ENCODE results near the gene PRDM1. TPM values are rescaled to one million over a fixed set of nuclear protein-coding genes. Genes with fewer than 3 reads are reported as not detected.

PRDM1 gene
- total and polyA plus RNA-seq, 2 donors (not counting 1 experiment from before 2014, with no cell fraction given), result 6.9 to 9.6 TPM

- peaks cover 18% of the 10 kb centered on the region for H3K4me1 Mint-ChIP-seq
- no peak for TF ChIP-seq EZH2 (IDR thresholded peaks at IDR 0.05; ENCODE audit: borderline replicate concordance, insufficient read depth, low read depth, low read length, poor library complexity, severe bottlenecking)
- no peak for TF ChIP-seq CTCF (IDR thresholded peaks at IDR 0.05)
- H3K36me3 ChIP-seq (replicated peaks in 1 of 2; ENCODE audit: control extremely low read depth in 1 of 2, control insufficient read depth in 1 of 2, extremely low read depth in 1 of 2, insufficient read depth in 2 of 2, low read length in 1 of 2), result peaks cover 0 to 19% of the 10 kb centered on the region in 2 experiments
- 91% methylated on average over 12 of the region's 14 CpGs for WGBS (ENCODE audit: insufficient coverage)
- CTCF ChIA-PET, result no interaction called here
- no peak for DNase-seq
- POLR2A ChIA-PET, result no interaction called here
- H3K4me3 ChIP-seq (ENCODE audit: control extremely low read depth in 1 of 5, extremely low read depth in 1 of 5, insufficient read depth in 1 of 5, low read depth in 2 of 5, low read length in 4 of 5), result no peak overlapping the region
- no peak overlapping the region for H3K27ac Mint-ChIP-seq
- no peak overlapping the region for H3K4me2 ChIP-seq (replicated peaks; ENCODE audit: low read depth, low read length, poor library complexity, severe bottlenecking)
- ATAC-seq (ENCODE audit: low read depth), result no peak
- intact Hi-C loops (cut with micrococcal nuclease), result no loop called here
- H2AFZ ChIP-seq (ENCODE audit: insufficient read depth, low read depth, low read length, poor library complexity, severe bottlenecking), result no peak overlapping the region
- peaks cover 11 to 13% of the 10 kb centered on the region in 2 donors for H3K4me1 ChIP-seq (ENCODE audit: control insufficient read depth in 2 of 2, insufficient read depth in 2 of 2, low read length in 2 of 2)
- H3K9me3 ChIP-seq (ENCODE audit: control extremely low read depth in 1 of 3, control insufficient read depth in 2 of 3, insufficient read depth in 1 of 3, low read length in 2 of 3), result peaks cover 0 to 6% (median 0%) of the 10 kb centered on the region in 3 donors
- no peak overlapping the region for H3K27ac ChIP-seq (ENCODE audit: low read length in 2 of 2)
- H3K79me2 ChIP-seq (ENCODE audit: control insufficient read depth, insufficient read depth, low read length), result no peaks in the 10 kb centered on the region
- no peaks in the 10 kb centered on the region for H3K27me3 ChIP-seq (replicated peaks in 1 of 4; ENCODE audit: control extremely low read depth in 1 of 4, control insufficient read depth in 3 of 4, insufficient read depth in 4 of 4, low read length in 3 of 4)
- no peak overlapping the region for H3K4me3 Mint-ChIP-seq
- H3K27me3 Mint-ChIP-seq, result no peaks in the 10 kb centered on the region
- H4K20me1 ChIP-seq (ENCODE audit: control insufficient read depth, insufficient read depth, low read length, poor library complexity, severe bottlenecking), result no peaks in the 10 kb centered on the region
- H3K9me3 Mint-ChIP-seq (ENCODE audit: insufficient read depth), result no peaks in the 10 kb centered on the region
- no peak overlapping the region for H3K9ac ChIP-seq (ENCODE audit: low read length)
Measured at GRCh38 chr6:106107043-106107613, 21.0 kb downstream of the PRDM1 start.

DNA sequence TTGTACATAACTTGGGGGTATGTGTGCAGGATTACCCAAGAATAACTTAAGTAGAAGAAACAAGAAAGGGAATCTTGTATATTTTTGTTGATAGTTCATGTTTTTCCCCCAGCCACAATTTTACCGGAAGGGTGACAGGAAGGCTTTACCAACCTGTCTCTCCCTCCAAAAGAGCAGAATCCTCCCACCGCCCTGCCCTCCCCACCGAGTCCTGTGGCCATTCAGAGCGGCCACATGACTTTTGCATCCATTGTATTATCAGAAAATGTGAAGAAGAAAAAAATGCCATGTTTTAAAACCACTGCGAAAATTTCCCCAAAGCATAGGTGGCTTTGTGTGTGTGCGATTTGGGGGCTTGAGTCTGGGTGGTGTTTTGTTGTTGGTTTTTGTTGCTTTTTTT lies 22.0 kb downstream of the PRDM1 start:
- WGBS (ENCODE audit: insufficient coverage), result no CpG with 5 or more reads among the region's 6 CpGs
- peaks cover 14% of the 10 kb centered on the region for H3K4me1 Mint-ChIP-seq
- Histone ChIP-seq H2AFZ (ENCODE audit: insufficient read depth, low read depth, low read length, poor library complexity, severe bottlenecking) (no peak overlapping the region), H3K9ac (ENCODE audit: low read length) (no peak overlapping the region), H3K4me2 (replicated peaks; ENCODE audit: low read depth, low read length, poor library complexity, severe bottlenecking) (no peak overlapping the region), H3K9me3 (ENCODE audit: control extremely low read depth in 1 of 3, control insufficient read depth in 2 of 3, insufficient read depth in 1 of 3, low read length in 2 of 3) (peaks cover 0 to 6% (median 0%) of the 10 kb centered on the region in 3 donors), H3K27ac (ENCODE audit: low read length in 2 of 2) (no peak overlapping the region), H4K20me1 (ENCODE audit: control insufficient read depth, insufficient read depth, low read length, poor library complexity, severe bottlenecking) (no peaks in the 10 kb centered on the region), H3K4me1 (ENCODE audit: control insufficient read depth in 2 of 2, insufficient read depth in 2 of 2, low read length in 2 of 2) (peaks cover 9 to 14% of the 10 kb centered on the region in 2 donors), H3K36me3 (replicated peaks in 1 of 2; ENCODE audit: control extremely low read depth in 1 of 2, control insufficient read depth in 1 of 2, extremely low read depth in 1 of 2, insufficient read depth in 2 of 2, low read length in 1 of 2) (peaks cover 0 to 19% of the 10 kb centered on the region in 2 experiments), H3K4me3 (ENCODE audit: control extremely low read depth in 1 of 5, extremely low read depth in 1 of 5, insufficient read depth in 1 of 5, low read depth in 2 of 5, low read length in 4 of 5) (no peak overlapping the region), H3K27me3 (replicated peaks in 1 of 4; ENCODE audit: control extremely low read depth in 1 of 4, control insufficient read depth in 3 of 4, insufficient read depth in 4 of 4, low read length in 3 of 4) (no peaks in the 10 kb centered on the region), H3K79me2 (ENCODE audit: control insufficient read depth, insufficient read depth, low read length) (no peaks in the 10 kb centered on the region)
- peaks cover 1% of the 10 kb centered on the region for H3K27me3 Mint-ChIP-seq
- intact Hi-C loops (cut with micrococcal nuclease), result no loop called here
- no peak for ATAC-seq (ENCODE audit: low read depth)
- CTCF ChIA-PET, result no interaction called here
- no peak overlapping the region for H3K27ac Mint-ChIP-seq
- H3K9me3 Mint-ChIP-seq (ENCODE audit: insufficient read depth), result no peaks in the 10 kb centered on the region
- POLR2A ChIA-PET, result no interaction called here
- DNase-seq, result no peak
- TF ChIP-seq CTCF (IDR thresholded peaks at IDR 0.05), result no peak
- TF ChIP-seq EZH2 (IDR thresholded peaks at IDR 0.05; ENCODE audit: borderline replicate concordance, insufficient read depth, low read depth, low read length, poor library complexity, severe bottlenecking), result no peak
- no peak overlapping the region for H3K4me3 Mint-ChIP-seq
